Heart right ventricle (tissue), 16 donors: ENCODE results near the gene HNRNPA2B1. TPM values are rescaled to one million over a fixed set of nuclear protein-coding genes. Genes with fewer than 3 reads are reported as not detected.

Experiments used
- ATAC-seq, 8 donors: fragments of 200-7000 bp; cut with Tn5 transposase; one replicate each; pipeline ENCODE4 v1.9.1; 2020; ENCODE audit warnings: mild to moderate bottlenecking in 8 of 8, moderate library complexity in 8 of 8, moderate number of reproducible peaks in 1 of 8
- DNase-seq, 2 donors: peaks; one replicate each; pipeline ENCODE4 v3.0.0-alpha.2; 2020
- H3K27ac ChIP-seq, 10 donors: fragments of 200-600 bp; sonication (generic) in 2 of 10; one replicate each; pipeline versions ENCODE4 v1.5.0 to v1.8.0; 2020 to 2022; ENCODE audit warnings: mild to moderate bottlenecking in 3 of 10
- H3K27me3 ChIP-seq, 7 donors: fragments of 200-600 bp; one replicate each; pipeline ENCODE4 v1.8.0; 2021 to 2022; ENCODE audit warnings: mild to moderate bottlenecking in 2 of 7
- H3K36me3 ChIP-seq, 9 donors: fragments of 200-600 bp; sonication (generic) in 1 of 9; one replicate each; pipeline versions ENCODE4 v1.5.0 to v1.8.0; 2020 to 2022; ENCODE audit warnings: mild to moderate bottlenecking in 2 of 9
- H3K4me1 ChIP-seq, 9 donors: fragments of 200-600 bp; sonication (generic) in 1 of 9; one replicate each; pipeline versions ENCODE4 v1.5.0 to v1.8.0; 2020 to 2022; ENCODE audit warnings: mild to moderate bottlenecking in 4 of 9
- H3K4me3 ChIP-seq, 10 donors: fragments of 200-600 bp; sonication (generic) in 2 of 10; one replicate each; pipeline versions ENCODE4 v1.5.0 to v1.8.0; 2020 to 2022; ENCODE audit warnings: mild to moderate bottlenecking in 7 of 10, moderate library complexity in 2 of 10
- H3K9me3 ChIP-seq, 11 donors: fragments of 200-600 bp in 10 of 11; sonication (generic) in 2 of 11; one replicate each; pipeline versions ENCODE4 v1.5.0 to v1.8.0; 2013 to 2022; ENCODE audit warnings: mild to moderate bottlenecking in 2 of 11, control low read depth in 1 of 11, moderate library complexity in 1 of 11
- CTCF ChIP-seq, 9 donors: fragments of 200-600 bp; sonication (generic) in 2 of 9; IDR thresholded peaks; one replicate each; pipeline versions ENCODE4 v1.5.0 to v1.8.0; 2021 to 2022; ENCODE audit warnings: antibody characterized with exemption in 9 of 9, mild to moderate bottlenecking in 5 of 9, moderate library complexity in 1 of 9
- WGBS, 2 donors: extraction: QIAGEN DNeasy Blood & Tissue Kit; methylation state at CpG; one replicate each; pipeline ENCODE4 v1.1.7; 2013; ENCODE audit warnings: inconsistent platforms in 1 of 2; 5-methylcytosine and 5-hydroxymethylcytosine counted together
- intact Hi-C, 10 donors: fragments of 100-400 bp; cut with DNase I; formaldehyde crosslinking; loops; one replicate each; pipeline versions ENCODE4 v1.11.1 to v1.14.2; 2022
- polyA plus RNA-seq, 2 donors: library from polyadenylated mRNA; stranded (reverse); fragments of 200-250 nt; gene quantifications; one replicate each; pipeline ENCODE4 v1.2.3, GENCODE V29; 2013
- total RNA-seq, 10 donors: library from RNA; stranded (reverse); fragmentation: NEBNext Ultra II Directional in 3 of 10; extraction: Animal tissue kit (Norgen Biotek cat#: 25700) in 3 of 10; gene quantifications; one replicate each; pipeline versions ENCODE4 v1.2.1 to v1.2.4, GENCODE V29; 2021 to 2023
- donor health status: Arrhythmogenic right ventricular cardiomyopathy.
- donor health status: ischemic (EF 13 %, LVEDD 7.1; RV severe dilation, severe dysfunction).
- donor health status: healthy with polysubstance abuse.
- donor health status: DM: no; HTN: yes; CAD: no.
- donor health status: DM: no; HTN: no; CAD: no.
- donor health status: ischemic (EF 25% LVEDD 6.9; RV normal size, moderate dysfunction).
- donor health status: ischemic (EF 25% LVEDD 5.7; RV mildly dilated, moderate dysfunction).
- donor health status: healthy.
- donor health status: DM: yes; HTN: yes; CAD: no.
- donor health status: Ischemic cardiomyopathy.
- donor health status: ischemic (EF 35%, LVEDD 5.7; RV mildly dilated, moderate dysfunction).
- donor health status: nonischemic (EF 11% LVEDD 7.7; RV severe dilation, severe dysfunction).
- donor health status: DM: yes; HTN: yes; CAD: no.
- donor health status: PGD.
- donor health status: ischemic (EF 29% LVEDD 5.4; RV normal size, mild dysfunction).
- donor health status: nonischemic (EF 23%, LVEDD 6.1; RV moderate dilation, normal function).

HNRNPA2B1 gene
- total and polyA plus RNA-seq, 12 donors, result 364 to 667 (median 404) TPM

GRCh38 chr7:26216049-26216448 is 15.5 kb upstream of the HNRNPA2B1 start:
- no peak for TF ChIP-seq CTCF (IDR thresholded peaks at IDR 0.05)
- no peaks in the 10 kb centered on the region for H3K27me3 ChIP-seq
- no peak overlapping the region for H3K4me3 ChIP-seq
- peaks cover 0 to 5% (median 0%) of the 10 kb centered on the region in 9 donors for H3K4me1 ChIP-seq
- 79 to 82% methylated on average over 2 of the region's 2 CpGs for WGBS, 2 donors
- H3K9me3 ChIP-seq, result no peaks in the 10 kb centered on the region
- H3K36me3 ChIP-seq, result peaks cover 0 to 31% (median 25%) of the 10 kb centered on the region in 9 donors
- ATAC-seq (no peak), DNase-seq (no peak)
- H3K27ac ChIP-seq, result no peak overlapping the region
- intact Hi-C loops, result loop anchor here in 1 of 10 donors (10.0 kb wide), 1 partner anchor 59 kb away; no protein-coding TSS in a partner anchor

GRCh38 chr7:26213807-26214515 is 13.4 kb upstream of the HNRNPA2B1 start:
- no peaks in the 10 kb centered on the region for H3K9me3 ChIP-seq
- no peak for DNase-seq
- no peak overlapping the region for H3K4me3 ChIP-seq
- no peak for TF ChIP-seq CTCF (IDR thresholded peaks at IDR 0.05)
- H3K36me3 ChIP-seq, result peaks cover 0 to 52% (median 42%) of the 10 kb centered on the region in 9 donors
- no peaks in the 10 kb centered on the region for H3K27me3 ChIP-seq
- no peak for ATAC-seq
- H3K4me1 ChIP-seq, result peaks cover 0 to 5% (median 0%) of the 10 kb centered on the region in 9 donors
- intact Hi-C loops, result loop anchor here in 1 of 10 donors (10.0 kb wide), 1 partner anchor 61 kb away; no protein-coding TSS in a partner anchor
- 80 to 86% methylated on average over 5 of the region's 5 CpGs for WGBS, 2 donors
- H3K27ac ChIP-seq, result no peak overlapping the region

GRCh38 chr7:26212921-26213718 is 12.6 kb upstream of the HNRNPA2B1 start:
- Histone ChIP-seq H3K27ac (no peak overlapping the region), H3K9me3 (no peaks in the 10 kb centered on the region), H3K4me1 (peaks cover 0 to 6% (median 0%) of the 10 kb centered on the region in 9 donors), H3K4me3 (no peak overlapping the region), H3K27me3 (no peaks in the 10 kb centered on the region), H3K36me3 (peaks cover 0 to 60% (median 51%) of the 10 kb centered on the region in 9 donors)
- intact Hi-C loops, result loop anchor here in 1 of 10 donors (10.0 kb wide), 1 partner anchor 62 kb away; no protein-coding TSS in a partner anchor
- DNase-seq (no peak), ATAC-seq (no peak)
- WGBS, 2 donors, result 94% methylated on average over 2 of the region's 2 CpGs
- TF ChIP-seq CTCF (IDR thresholded peaks at IDR 0.05), result no peak

GRCh38 chr7:26208040-26208439 is 7.5 kb upstream of the HNRNPA2B1 start:
- Histone ChIP-seq H3K27me3 (no peaks in the 10 kb centered on the region), H3K36me3 (peaks cover 0 to 85% (median 53%) of the 10 kb centered on the region in 9 donors), H3K9me3 (no peaks in the 10 kb centered on the region), H3K4me3 (no peak overlapping the region), H3K4me1 (peaks cover 0 to 42% (median 23%) of the 10 kb centered on the region in 9 donors), H3K27ac (no peak overlapping the region)
- TF ChIP-seq CTCF (IDR thresholded peaks at IDR 0.05), result no peak
- WGBS, 2 donors, result 66 to 73% methylated on average over 5 of the region's 5 CpGs
- intact Hi-C loops, result loop anchor here in 2 of 10 donors (10.0 kb wide), 2 partner anchors 67 to 313 kb away; no protein-coding TSS in a partner anchor
- ATAC-seq (no peak), DNase-seq (no peak)
